ENCODE results near the gene KIDINS220.
"Not testable (repeated sequence)": the region's sequence is repeated elsewhere in the genome, so short reads cannot be mapped to it uniquely, and the experiment has no call there.

KIDINS220 gene

GRCh38 chr2:8750221-8750620 is 87.2 kb downstream of the KIDINS220 start:
- no peak for DNase-seq (ENCODE audit: low read depth)
- no peak for TF ChIP-seq CTCF (IDR thresholded peaks at IDR 0.05; ENCODE audit: insufficient read depth, low read depth, low read length, missing control alignments)
- H3K4me3 ChIP-seq (ENCODE audit: low read depth, low read length): no peak overlapping the region

GRCh38 chr2:8743261-8743660 is 94.2 kb downstream of the KIDINS220 start:
- DNase-seq (ENCODE audit: low read depth): no peak
- no peak overlapping the region for H3K4me3 ChIP-seq (ENCODE audit: low read depth, low read length)
- no peak for TF ChIP-seq CTCF (IDR thresholded peaks at IDR 0.05; ENCODE audit: insufficient read depth, low read depth, low read length, missing control alignments)

- no peak for DNase-seq (ENCODE audit: low read depth)
- no peak overlapping the region for H3K4me3 ChIP-seq (ENCODE audit: low read depth, low read length)
- TF ChIP-seq CTCF (IDR thresholded peaks at IDR 0.05; ENCODE audit: insufficient read depth, low read depth, low read length, missing control alignments): no peak
Measured at GRCh38 chr2:8740136-8740535, 97.3 kb downstream of the KIDINS220 start.

GRCh38 chr2:8737571-8738175 is 99.7 kb downstream of the KIDINS220 start:
- no peak for TF ChIP-seq CTCF (IDR thresholded peaks at IDR 0.05; ENCODE audit: insufficient read depth, low read depth, low read length, missing control alignments)
- no peak overlapping the region for H3K4me3 ChIP-seq (ENCODE audit: low read depth, low read length)
- no peak for DNase-seq (ENCODE audit: low read depth)

- H3K4me3 ChIP-seq (ENCODE audit: low read depth, low read length): no peak overlapping the region
- no peak for TF ChIP-seq CTCF (IDR thresholded peaks at IDR 0.05; ENCODE audit: insufficient read depth, low read depth, low read length, missing control alignments)
- DNase-seq (ENCODE audit: low read depth): no peak
Measured at GRCh38 chr2:8732601-8733000, 104.8 kb downstream of the KIDINS220 start.

GRCh38 chr2:8729939-8730338 is 107.5 kb downstream of the KIDINS220 start:
- TF ChIP-seq CTCF (IDR thresholded peaks at IDR 0.05; ENCODE audit: insufficient read depth, low read depth, low read length, missing control alignments): no peak

GRCh38 chr2:8729101-8729500 is 108.3 kb downstream of the KIDINS220 start:
- not testable (repeated sequence) for H3K4me3 ChIP-seq (ENCODE audit: low read depth, low read length)

More at GRCh38 chr2:8729939-8730338, 107.5 kb downstream of the KIDINS220 start:
- no peak overlapping the region for H3K4me3 ChIP-seq (ENCODE audit: low read depth, low read length)
- no peak for DNase-seq (ENCODE audit: low read depth)

More at GRCh38 chr2:8729101-8729500, 108.3 kb downstream of the KIDINS220 start:
- DNase-seq (ENCODE audit: low read depth): not testable (repeated sequence)

Measured in GM12865 (cell line).